Caco-2 (cell line): ENCODE data around the gene TPM2. TPM values are rescaled to one million over a fixed set of nuclear protein-coding genes. Genes with fewer than 3 reads are reported as not detected.

Source experiments
- BruUV-seq: library from RNA; stranded (reverse); fragments of 400-500 nt; replicated peaks from 2 replicates; lab custom pipeline; 2021; lab: Mats Ljungman, UMichigan
- CTCF ChIA-PET: fragments of 300-600 bp; sonication (Branson Sonifier 250); formaldehyde crosslinking; loops from one replicate; lab custom pipeline; 2022; ENCODE audit warnings: antibody characterized with exemption; lab: Charles Lee
- POLR2A ChIA-PET: fragments of 300-600 bp; sonication (Branson Sonifier 250); formaldehyde crosslinking; loops from one replicate; lab custom pipeline; 2022; ENCODE audit warnings: antibody characterized with exemption; lab: Charles Lee
- DNase-seq, 2 experiments: peaks; one replicate each; pipeline versions ENCODE4 v3.0.0 to v3.0.0-alpha.2; 2020 to 2022
- H3K27me3 ChIP-seq: replicated peaks from 2 replicates; pipeline ENCODE4 v1.6.0; 2011; ENCODE audit warnings: low read length; ENCODE audit not compliant: control insufficient read depth, insufficient read depth
- H3K36me3 ChIP-seq: 2 replicates; pipeline ENCODE4 v1.5.1; 2011; ENCODE audit warnings: low read length; ENCODE audit not compliant: control insufficient read depth, insufficient read depth
- H3K4me1 ChIP-seq: fragments of 250-450 bp; sonication (Bioruptor Pico); 2 replicates; pipeline ENCODE4 v1.5.1; 2020; ENCODE audit warnings: mild to moderate bottlenecking
- H3K4me3 ChIP-seq: 2 replicates; pipeline ENCODE4 v1.5.1; 2011; ENCODE audit warnings: low read depth, mild to moderate bottlenecking, control low read depth, low read length
- H3K9me3 ChIP-seq: fragments of 250-450 bp; sonication (Bioruptor Pico); 2 replicates; pipeline ENCODE4 v1.5.1; 2020; ENCODE audit warnings: mild to moderate bottlenecking, moderate library complexity
- H3K27ac Mint-ChIP-seq: one replicate; pipeline ENCODE4 v1.8.0; 2022; ENCODE audit warnings: mixed read lengths; ENCODE audit not compliant: unreplicated experiment
- H3K27me3 Mint-ChIP-seq: one replicate; pipeline ENCODE4 v1.8.0; 2022; ENCODE audit warnings: mixed read lengths; ENCODE audit not compliant: insufficient read depth, unreplicated experiment
- H3K36me3 Mint-ChIP-seq: one replicate; pipeline ENCODE4 v1.8.0; 2022; ENCODE audit warnings: mild to moderate bottlenecking, mixed read lengths; ENCODE audit not compliant: insufficient read depth, unreplicated experiment
- H3K4me1 Mint-ChIP-seq: one replicate; pipeline ENCODE4 v1.8.0; 2022; ENCODE audit warnings: low read depth, mixed read lengths; ENCODE audit not compliant: unreplicated experiment
- H3K4me3 Mint-ChIP-seq: one replicate; pipeline ENCODE4 v1.8.0; 2022; ENCODE audit warnings: mild to moderate bottlenecking, moderate library complexity, mixed read lengths; ENCODE audit not compliant: unreplicated experiment
- H3K9me3 Mint-ChIP-seq: one replicate; pipeline ENCODE4 v1.8.0; 2022; ENCODE audit warnings: mixed read lengths; ENCODE audit not compliant: unreplicated experiment
- intact Hi-C: fragments of 100-400 bp; cut with micrococcal nuclease; formaldehyde crosslinking; loops from one replicate; pipeline ENCODE4 v1.10.0; 2022; ENCODE audit not compliant: unreplicated experiment
- total RNA-seq: library from RNA; stranded (reverse); gene quantifications from 2 replicates; pipeline ENCODE4 v1.2.3, GENCODE V29; 2022
- TF ChIP-seq, protein P1 (sequence below), 2 experiments: fragments of 200-600 bp in 1 of 2; IDR thresholded peaks; 1 replicate in 1 of 2; 2 replicates in 1 of 2; pipeline versions ENCODE4 v1.5.1 to v1.8.0; 2011 to 2022; ENCODE audit warnings: antibody characterized with exemption in 1 of 2, control low read depth in 1 of 2, inconsistent platforms in 1 of 2, low read depth in 1 of 2, low read length in 1 of 2, mild to moderate bottlenecking in 1 of 2, moderate library complexity in 1 of 2; ENCODE audit not compliant: insufficient read depth in 1 of 2, severe bottlenecking in 1 of 2, unreplicated experiment in 1 of 2

TPM2 gene
- total RNA-seq, 1 experiment from 2014 or later: 21.8 TPM

DNA sequence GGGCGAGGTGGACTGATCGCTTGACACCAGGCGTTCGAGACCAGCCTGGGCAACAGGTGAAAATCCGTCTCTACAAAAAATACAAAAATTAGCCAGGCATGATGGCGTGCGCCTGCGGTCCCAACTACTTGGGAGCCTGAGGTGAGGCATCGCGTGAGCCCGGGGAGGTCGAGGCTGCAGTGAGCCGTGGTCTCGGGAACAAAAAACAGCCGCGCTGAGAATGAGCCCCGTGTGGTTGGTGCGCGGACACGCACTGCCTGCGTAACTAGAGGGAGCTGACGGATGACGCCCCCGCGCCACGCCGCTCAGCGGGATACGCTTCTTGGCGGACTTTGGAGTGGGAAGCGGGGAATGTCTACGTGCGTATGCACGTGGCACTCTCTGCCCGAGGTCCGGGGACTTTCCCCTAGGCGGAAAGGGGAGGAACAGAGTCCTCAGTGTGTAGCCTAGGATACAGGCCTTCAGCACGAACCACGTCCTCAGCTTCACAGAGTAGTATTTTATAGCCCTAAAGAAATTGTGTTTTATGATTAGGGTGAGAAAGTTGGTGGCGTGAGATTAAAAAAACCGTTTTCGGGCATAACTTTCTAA, 32.1 kb downstream of the TPM2 start, which contains the start of gene RMRP:
RMRP (minus strand) TSS at position 474 of the 591 bp plus-strand sequence.
- TF ChIP-seq, protein P1, sequence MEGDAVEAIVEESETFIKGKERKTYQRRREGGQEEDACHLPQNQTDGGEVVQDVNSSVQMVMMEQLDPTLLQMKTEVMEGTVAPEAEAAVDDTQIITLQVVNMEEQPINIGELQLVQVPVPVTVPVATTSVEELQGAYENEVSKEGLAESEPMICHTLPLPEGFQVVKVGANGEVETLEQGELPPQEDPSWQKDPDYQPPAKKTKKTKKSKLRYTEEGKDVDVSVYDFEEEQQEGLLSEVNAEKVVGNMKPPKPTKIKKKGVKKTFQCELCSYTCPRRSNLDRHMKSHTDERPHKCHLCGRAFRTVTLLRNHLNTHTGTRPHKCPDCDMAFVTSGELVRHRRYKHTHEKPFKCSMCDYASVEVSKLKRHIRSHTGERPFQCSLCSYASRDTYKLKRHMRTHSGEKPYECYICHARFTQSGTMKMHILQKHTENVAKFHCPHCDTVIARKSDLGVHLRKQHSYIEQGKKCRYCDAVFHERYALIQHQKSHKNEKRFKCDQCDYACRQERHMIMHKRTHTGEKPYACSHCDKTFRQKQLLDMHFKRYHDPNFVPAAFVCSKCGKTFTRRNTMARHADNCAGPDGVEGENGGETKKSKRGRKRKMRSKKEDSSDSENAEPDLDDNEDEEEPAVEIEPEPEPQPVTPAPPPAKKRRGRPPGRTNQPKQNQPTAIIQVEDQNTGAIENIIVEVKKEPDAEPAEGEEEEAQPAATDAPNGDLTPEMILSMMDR (IDR thresholded peaks at IDR 0.05; ENCODE audit: insufficient read depth in 1 of 2, low read depth in 1 of 2, low read length in 1 of 2, severe bottlenecking in 1 of 2, unreplicated experiment in 1 of 2): peak; percentile 15 to 21
- Mint-ChIP-seq H3K4me3 (peak within 1 kb of the TSS; percentile 76), H3K27me3 (peaks cover 3% of the 10 kb centered on the region), H3K9me3 (no peaks in the 10 kb centered on the region), H3K27ac (peak within 1 kb of the TSS; percentile 82), H3K4me1 (peaks cover 12% of the 10 kb centered on the region), H3K36me3 (peaks cover 49% of the 10 kb centered on the region)
- Histone ChIP-seq H3K4me1 (0 out of 2 replicates have a peak, but pooled peaks cover 5% of the 10 kb centered on the region), H3K27me3 (no peaks in the 10 kb centered on the region), H3K9me3 (no peaks in the 10 kb centered on the region), H3K4me3 (peak within 1 kb of the TSS; percentile 95), H3K36me3 (no peaks in the 10 kb centered on the region)
- DNase-seq: peak; percentile 98 to 100
- no TSS peak for BruUV-seq
- intact Hi-C loops: loop anchor here (1.0 to 5.0 kb wide), 4 partner anchors 11 to 157 kb away; partner anchors contain the start of genes CREB3, HINT2 and TLN1
- POLR2A ChIA-PET: interaction anchor here (0.5 to 2.3 kb wide), 15 partner anchors 11 to 533 kb away, joined by 3 to 35 read pairs (median 5); partner anchors contain the start of genes CREB3, GBA2, RGP1 and TLN1
- CTCF ChIA-PET: interaction anchor here (0.5 to 2.9 kb wide), 13 partner anchors 8 to 133 kb away, joined by 3 to 31 read pairs (median 4); partner anchors contain the start of genes CREB3, GBA2, RGP1 and TLN1

DNA sequence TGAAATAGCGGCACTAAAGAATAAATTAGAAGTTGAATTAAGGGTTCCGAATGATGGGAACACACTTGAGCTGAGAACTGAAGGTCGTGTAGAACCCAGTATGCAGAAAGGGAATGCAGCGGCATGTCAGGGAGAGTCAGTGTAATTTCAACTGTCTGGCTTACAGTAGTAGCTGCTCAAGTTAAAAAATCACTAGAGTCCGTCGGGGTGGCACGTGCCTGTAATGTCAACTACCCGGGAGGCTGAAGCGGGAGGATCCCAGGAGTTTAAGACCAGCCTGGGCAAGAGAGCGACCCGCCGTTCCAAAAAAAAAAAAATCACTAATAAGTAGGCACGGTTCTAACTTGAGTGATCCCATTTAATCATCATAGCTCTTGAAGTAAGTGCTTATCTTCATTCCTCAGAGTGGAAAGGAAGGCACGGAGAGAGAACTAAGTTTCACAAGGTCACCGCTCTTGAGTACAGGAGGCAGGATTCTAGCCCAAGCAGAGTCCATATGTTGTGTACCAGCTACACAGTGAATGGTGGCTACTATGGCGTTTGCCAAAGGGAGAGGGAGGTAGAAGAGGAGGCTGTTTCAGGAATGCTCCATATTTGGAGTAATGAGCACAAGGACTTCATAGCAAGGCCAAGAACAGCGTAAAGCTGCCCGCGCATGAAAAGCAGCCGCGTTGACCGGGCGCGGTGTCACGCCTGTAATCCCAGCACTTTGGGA, 32.7 kb downstream of the TPM2 start:
- TF ChIP-seq, protein P1 (IDR thresholded peaks at IDR 0.05; ENCODE audit: insufficient read depth in 1 of 2, low read depth in 1 of 2, low read length in 1 of 2, severe bottlenecking in 1 of 2, unreplicated experiment in 1 of 2): no peak
- ChIA-PET CTCF (interaction anchor here (0.6 to 2.9 kb wide), 7 partner anchors 10 to 75 kb away, joined by 3 to 31 read pairs (median 6); partner anchors contain the start of genes CREB3 and TLN1), POLR2A (interaction anchor here (0.5 to 2.3 kb wide), 10 partner anchors 10 to 533 kb away, joined by 3 to 35 read pairs (median 9); partner anchors contain the start of genes CREB3, GBA2, RGP1 and TLN1)
- DNase-seq: no peak
- H3K36me3 ChIP-seq: no peaks in the 10 kb centered on the region
- H3K27ac Mint-ChIP-seq: peak overlapping the region; percentile 82
- peak overlapping the region; percentile 50 for H3K4me3 ChIP-seq
- no peaks in the 10 kb centered on the region for H3K9me3 ChIP-seq
- peaks cover 42% of the 10 kb centered on the region for H3K36me3 Mint-ChIP-seq
- intact Hi-C loops: loop anchor here (1.0 to 5.0 kb wide), 3 partner anchors 11 to 75 kb away; partner anchors contain the start of genes CREB3 and TLN1
- BruUV-seq: no TSS peak
- peaks cover 3% of the 10 kb centered on the region for H3K27me3 Mint-ChIP-seq
- H3K4me1 Mint-ChIP-seq: peaks cover 8% of the 10 kb centered on the region
- H3K4me3 Mint-ChIP-seq: peak overlapping the region; percentile 76
- H3K27me3 ChIP-seq: no peaks in the 10 kb centered on the region
- H3K4me1 ChIP-seq: peaks cover 10% of the 10 kb centered on the region; the same call in 1 of the 2 replicates
- no peaks in the 10 kb centered on the region for H3K9me3 Mint-ChIP-seq

DNA sequence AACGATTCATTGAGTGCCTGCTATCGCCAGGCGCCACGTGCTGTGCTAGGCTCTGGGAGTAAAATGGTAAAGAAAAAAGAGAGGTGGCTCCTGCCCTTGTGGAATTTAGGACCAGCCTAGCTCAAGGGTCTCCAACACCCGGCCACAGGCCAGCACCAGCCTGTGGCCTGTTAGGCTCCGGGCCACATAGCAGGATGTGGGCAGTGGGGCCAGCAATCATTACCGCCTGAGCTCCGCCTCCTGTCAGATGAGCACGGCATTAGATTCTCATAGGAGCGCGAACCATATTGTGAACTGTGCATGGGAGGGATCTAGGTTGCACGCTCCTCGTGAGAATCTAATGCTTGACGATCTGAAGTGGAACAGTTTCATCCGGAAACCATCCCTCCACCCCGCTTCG, 33.4 kb downstream of the TPM2 start:
- Histone ChIP-seq H3K27me3 (no peaks in the 10 kb centered on the region), H3K9me3 (no peaks in the 10 kb centered on the region), H3K4me1 (peaks cover 10% of the 10 kb centered on the region; the same call in 1 of the 2 replicates), H3K36me3 (no peaks in the 10 kb centered on the region), H3K4me3 (no peak overlapping the region)
- peak overlapping the region; percentile 76 for H3K4me3 Mint-ChIP-seq
- TF ChIP-seq, protein P1 (IDR thresholded peaks at IDR 0.05; ENCODE audit: insufficient read depth in 1 of 2, low read depth in 1 of 2, low read length in 1 of 2, severe bottlenecking in 1 of 2, unreplicated experiment in 1 of 2): no peak
- H3K27me3 Mint-ChIP-seq: peaks cover 3% of the 10 kb centered on the region
- no peak for DNase-seq
- no peaks in the 10 kb centered on the region for H3K9me3 Mint-ChIP-seq
- H3K36me3 Mint-ChIP-seq: peaks cover 39% of the 10 kb centered on the region
- H3K4me1 Mint-ChIP-seq: peaks cover 8% of the 10 kb centered on the region
- peak overlapping the region; percentile 82 for H3K27ac Mint-ChIP-seq
- BruUV-seq: no TSS peak
- ChIA-PET POLR2A (interaction anchor here (1.6 to 2.3 kb wide), 5 partner anchors 10 to 92 kb away, joined by 8 to 35 read pairs (median 31); partner anchors contain the start of genes CREB3, GBA2, RGP1 and TLN1), CTCF (interaction anchor here (0.6 to 2.9 kb wide), 4 partner anchors 10 to 76 kb away, joined by 3 to 31 read pairs (median 10); partner anchors contain the start of genes CREB3 and TLN1)
- intact Hi-C loops: loop anchor here (5.0 kb wide), 1 partner anchor 36 kb away; no protein-coding TSS in a partner anchor
